Calu3 (cell line): Measurements from ENCODE around the gene MRPS15. TPM values are rescaled to one million over a fixed set of nuclear protein-coding genes. Genes with fewer than 3 reads are reported as not detected.
"Not testable (repeated sequence)": the region's sequence is repeated elsewhere in the genome, so short reads cannot be mapped to it uniquely, and the experiment has no call there.

Source experiments
- BruUV-seq: library from RNA; stranded (reverse); fragments of 400-500 nt; replicated peaks from 2 replicates; lab custom pipeline; 2021; lab: Mats Ljungman, UMichigan
- CTCF ChIA-PET: fragments of 300-600 bp; sonication (Branson Sonifier 250); formaldehyde crosslinking; loops from one replicate; lab custom pipeline; 2022; ENCODE audit warnings: antibody characterized with exemption; lab: Charles Lee
- DNase-seq: peaks from one replicate; pipeline ENCODE4 v3.0.0; 2022
- H3K27ac Mint-ChIP-seq: one replicate; pipeline ENCODE4 v1.8.0; 2022; ENCODE audit warnings: mixed read lengths; ENCODE audit not compliant: unreplicated experiment
- H3K27me3 Mint-ChIP-seq: one replicate; pipeline ENCODE4 v1.8.0; 2022; ENCODE audit warnings: mixed read lengths; ENCODE audit not compliant: unreplicated experiment
- H3K36me3 Mint-ChIP-seq: one replicate; pipeline ENCODE4 v1.8.0; 2022; ENCODE audit warnings: mild to moderate bottlenecking, moderate library complexity, mixed read lengths; ENCODE audit not compliant: insufficient read depth, unreplicated experiment
- H3K4me1 Mint-ChIP-seq: one replicate; pipeline ENCODE4 v1.8.0; 2022; ENCODE audit warnings: mild to moderate bottlenecking, low read depth, mixed read lengths; ENCODE audit not compliant: unreplicated experiment
- H3K4me3 Mint-ChIP-seq: one replicate; pipeline ENCODE4 v1.8.0; 2022; ENCODE audit warnings: mild to moderate bottlenecking, low read depth, moderate library complexity, mixed read lengths; ENCODE audit not compliant: unreplicated experiment
- H3K9me3 Mint-ChIP-seq: one replicate; pipeline ENCODE4 v1.8.0; 2022; ENCODE audit warnings: low read depth, mixed read lengths; ENCODE audit not compliant: unreplicated experiment
- intact Hi-C: fragments of 100-400 bp; cut with micrococcal nuclease; formaldehyde crosslinking; loops from one replicate; pipeline ENCODE4 v1.10.0; 2022; ENCODE audit not compliant: unreplicated experiment
- total RNA-seq: library from RNA; stranded (reverse); gene quantifications from 2 replicates; pipeline ENCODE4 v1.2.3, GENCODE V29; 2022
- TF ChIP-seq, protein P1 (sequence below): fragments of 200-600 bp; IDR thresholded peaks from one replicate; pipeline ENCODE4 v1.8.0; 2022; ENCODE audit warnings: antibody characterized with exemption; ENCODE audit not compliant: unreplicated experiment

MRPS15 gene
- total RNA-seq, 1 experiment from 2014 or later, result 97.8 TPM

DNA sequence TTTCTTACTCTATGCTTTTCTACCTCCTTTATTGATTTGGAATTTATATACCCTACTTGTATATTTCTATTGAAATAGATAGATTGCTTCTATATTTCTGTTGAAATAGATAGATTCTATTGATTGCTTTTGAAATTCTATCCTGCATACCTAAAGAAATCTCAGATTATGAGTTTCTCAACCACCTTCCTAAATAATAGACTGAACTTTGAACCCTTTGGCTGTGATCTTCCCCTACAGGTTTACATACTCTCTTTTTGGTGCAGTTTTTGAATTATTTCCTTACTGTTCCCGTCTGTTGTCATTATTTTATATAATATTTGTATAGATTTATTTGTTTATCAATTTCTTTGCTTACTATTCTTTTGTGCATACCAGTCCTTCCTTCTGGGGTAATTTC lies 39.0 kb upstream of the MRPS15 start:
- Mint-ChIP-seq H3K27me3 (peaks cover 34% of the 10 kb centered on the region), H3K9me3 (no peaks in the 10 kb centered on the region), H3K4me1 (no peaks in the 10 kb centered on the region), H3K4me3 (no peak overlapping the region), H3K36me3 (no peaks in the 10 kb centered on the region), H3K27ac (no peak overlapping the region)
- CTCF ChIA-PET, result no interaction called here
- BruUV-seq, result no TSS peak
- no peak for DNase-seq
- TF ChIP-seq, protein P1, sequence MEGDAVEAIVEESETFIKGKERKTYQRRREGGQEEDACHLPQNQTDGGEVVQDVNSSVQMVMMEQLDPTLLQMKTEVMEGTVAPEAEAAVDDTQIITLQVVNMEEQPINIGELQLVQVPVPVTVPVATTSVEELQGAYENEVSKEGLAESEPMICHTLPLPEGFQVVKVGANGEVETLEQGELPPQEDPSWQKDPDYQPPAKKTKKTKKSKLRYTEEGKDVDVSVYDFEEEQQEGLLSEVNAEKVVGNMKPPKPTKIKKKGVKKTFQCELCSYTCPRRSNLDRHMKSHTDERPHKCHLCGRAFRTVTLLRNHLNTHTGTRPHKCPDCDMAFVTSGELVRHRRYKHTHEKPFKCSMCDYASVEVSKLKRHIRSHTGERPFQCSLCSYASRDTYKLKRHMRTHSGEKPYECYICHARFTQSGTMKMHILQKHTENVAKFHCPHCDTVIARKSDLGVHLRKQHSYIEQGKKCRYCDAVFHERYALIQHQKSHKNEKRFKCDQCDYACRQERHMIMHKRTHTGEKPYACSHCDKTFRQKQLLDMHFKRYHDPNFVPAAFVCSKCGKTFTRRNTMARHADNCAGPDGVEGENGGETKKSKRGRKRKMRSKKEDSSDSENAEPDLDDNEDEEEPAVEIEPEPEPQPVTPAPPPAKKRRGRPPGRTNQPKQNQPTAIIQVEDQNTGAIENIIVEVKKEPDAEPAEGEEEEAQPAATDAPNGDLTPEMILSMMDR, result no peak
- intact Hi-C loops, result no loop called here

- Mint-ChIP-seq H3K4me1 (no peaks in the 10 kb centered on the region), H3K27ac (no peak overlapping the region), H3K27me3 (peaks cover 29% of the 10 kb centered on the region), H3K36me3 (no peaks in the 10 kb centered on the region), H3K4me3 (no peak overlapping the region), H3K9me3 (no peaks in the 10 kb centered on the region)
- TF ChIP-seq, protein P1, result no peak
- CTCF ChIA-PET, result no interaction called here
- DNase-seq, result no peak
- no TSS peak for BruUV-seq
- intact Hi-C loops, result no loop called here
Observed at GRCh38 chr1:36502616-36503015, 38.4 kb upstream of the MRPS15 start.

DNA sequence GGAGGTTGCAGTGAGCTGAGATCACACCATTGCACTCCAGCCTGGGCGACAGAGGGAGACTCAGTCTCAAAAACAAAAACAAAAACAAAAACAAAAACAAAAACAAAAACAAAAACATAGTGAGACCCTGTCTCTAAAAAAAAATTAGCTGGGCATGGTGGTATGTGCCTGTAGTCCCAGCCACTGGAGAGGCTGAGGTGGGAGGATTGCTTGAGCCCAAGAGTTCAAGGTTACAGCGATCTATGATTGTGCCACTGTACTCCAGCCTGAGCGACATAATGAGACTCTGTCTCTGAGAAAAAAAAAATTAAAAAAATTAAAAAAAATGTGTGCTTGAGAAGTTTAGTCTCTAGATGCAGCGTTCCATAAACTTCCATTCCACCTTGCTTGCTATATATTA lies 37.7 kb upstream of the MRPS15 start:
- H3K4me3 Mint-ChIP-seq, intact Hi-C loops, H3K4me1 Mint-ChIP-seq, BruUV-seq, DNase-seq, H3K27ac Mint-ChIP-seq, H3K36me3 Mint-ChIP-seq, H3K9me3 Mint-ChIP-seq: not testable (repeated sequence)
- peaks cover 22% of the 10 kb centered on the region for H3K27me3 Mint-ChIP-seq
- CTCF ChIA-PET, result interaction anchor here (0.6 kb wide), 1 partner anchor 1112 kb away, joined by 3 read pairs; no protein-coding TSS in a partner anchor

DNA sequence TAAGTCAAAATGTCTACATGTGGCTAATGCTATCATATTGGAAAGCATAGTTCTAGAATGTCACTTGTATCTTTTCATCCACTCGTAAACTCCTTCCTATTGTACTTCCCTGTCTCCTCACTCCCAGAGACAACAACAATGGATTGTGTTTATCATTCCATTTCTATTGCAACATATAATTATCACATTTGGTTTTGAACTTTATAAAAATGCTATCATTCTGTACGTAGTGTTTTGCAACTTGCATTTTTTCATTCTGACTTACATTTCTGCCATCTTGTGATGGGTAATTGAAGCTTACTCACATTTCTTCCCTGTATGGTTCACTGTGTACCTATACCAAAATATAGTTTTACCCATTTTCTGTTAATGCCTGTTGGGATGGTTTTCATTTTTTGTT lies 33.0 kb upstream of the MRPS15 start:
- BruUV-seq, result no TSS peak
- H3K27ac Mint-ChIP-seq, result no peak overlapping the region
- DNase-seq, result no peak
- no peaks in the 10 kb centered on the region for H3K9me3 Mint-ChIP-seq
- intact Hi-C loops, result no loop called here
- no peak overlapping the region for H3K4me3 Mint-ChIP-seq
- peaks cover 33% of the 10 kb centered on the region for H3K27me3 Mint-ChIP-seq
- H3K36me3 Mint-ChIP-seq, result no peaks in the 10 kb centered on the region
- H3K4me1 Mint-ChIP-seq, result no peaks in the 10 kb centered on the region
- TF ChIP-seq, protein P1, result no peak
- CTCF ChIA-PET, result no interaction called here

GRCh38 chr1:36494971-36495370 lies 30.8 kb upstream of the MRPS15 start:
- Mint-ChIP-seq H3K36me3 (no peaks in the 10 kb centered on the region), H3K9me3 (no peaks in the 10 kb centered on the region), H3K27me3 (peaks cover 44% of the 10 kb centered on the region), H3K4me1 (no peaks in the 10 kb centered on the region), H3K4me3 (no peak overlapping the region), H3K27ac (no peak overlapping the region)
- BruUV-seq, result no TSS peak
- no peak for DNase-seq
- intact Hi-C loops, result no loop called here
- TF ChIP-seq, protein P1, result no peak
- CTCF ChIA-PET, result no interaction called here
